Kidney (tissue), 14 donors: ENCODE data around the gene CALD1. TPM values are rescaled to one million over a fixed set of nuclear protein-coding genes. Genes with fewer than 3 reads are reported as not detected.

Experiments
- DNase-seq, 5 donors: peaks; one replicate each; pipeline ENCODE4 v3.0.0-alpha.2; 2013 to 2020
- FAIRE-seq: peaks from 2 replicates; lab custom pipeline; 2012; peaks lifted over from hg19 to GRCh38; lab: Jason Lieb, UNC
- H3K27ac ChIP-seq, 2 donors: one replicate each; pipeline ENCODE4 v1.7.0; 2013; ENCODE audit warnings: low read depth in 2 of 2, low read length in 2 of 2, inconsistent platforms in 1 of 2
- H3K27me3 ChIP-seq: one replicate; pipeline ENCODE4 v1.7.1; 2013; ENCODE audit warnings: low read length, inconsistent platforms; ENCODE audit not compliant: control insufficient read depth, insufficient read depth
- H3K36me3 ChIP-seq, 3 donors: one replicate each; pipeline versions ENCODE4 v1.7.0 to v1.7.1; 2013; ENCODE audit warnings: low read length in 3 of 3, control low read depth in 1 of 3, inconsistent platforms in 1 of 3; ENCODE audit not compliant: insufficient read depth in 3 of 3, control insufficient read depth in 2 of 3
- H3K4me1 ChIP-seq, 3 donors: one replicate each; pipeline versions ENCODE4 v1.7.0 to v1.7.1; 2013; ENCODE audit warnings: low read length in 3 of 3, inconsistent platforms in 1 of 3, low read depth in 1 of 3; ENCODE audit not compliant: control insufficient read depth in 2 of 3, insufficient read depth in 2 of 3
- H3K4me3 ChIP-seq, 3 donors: one replicate each; pipeline versions ENCODE4 v1.7.0 to v1.8.1; 2013; ENCODE audit warnings: low read length in 3 of 3, control low read depth in 1 of 3, inconsistent platforms in 1 of 3
- H3K9ac ChIP-seq, 3 donors: one replicate each; pipeline versions ENCODE4 v1.7.0 to v1.7.1; 2013; ENCODE audit warnings: low read length in 3 of 3, control low read depth in 1 of 3, inconsistent platforms in 1 of 3
- H3K9me3 ChIP-seq, 3 donors: one replicate each; pipeline versions ENCODE4 v1.7.0 to v1.7.1; 2013; ENCODE audit warnings: low read length in 3 of 3, control low read depth in 1 of 3, inconsistent platforms in 1 of 3; ENCODE audit not compliant: control insufficient read depth in 2 of 3, insufficient read depth in 1 of 3
- CTCF ChIP-seq: IDR thresholded peaks from 3 replicates; pipeline ENCODE4 v1.5.1; 2012; ENCODE audit warnings: mild to moderate bottlenecking, moderate library complexity, borderline replicate concordance; ENCODE audit not compliant: insufficient read depth; ENCODE audit errors: extremely low read depth
- intact Hi-C: fragments of 100-400 bp; cut with DNase I; formaldehyde crosslinking; loops from one replicate; pipeline ENCODE4 v1.11.1; 2022
- polyA plus RNA-seq: library from polyadenylated mRNA; stranded (reverse); fragments of 350-450 nt; fragmentation: Illumina TruSeq; extraction: RNeasy Lipid Tissue Mini Kit (QIAGEN cat#74804); gene quantifications from one replicate; pipeline ENCODE4 v1.2.3, GENCODE V29; 2014; ENCODE audit warnings: low read depth, low replicate concordance; ENCODE audit not compliant: insufficient read depth
- total RNA-seq: library from RNA; stranded (reverse); fragmentation: NEBNext Ultra II Directional; extraction: Animal tissue kit (Norgen Biotek cat#: 25700); gene quantifications from one replicate; pipeline ENCODE4 v1.2.1, GENCODE V29; 2021
- donor health status: control.
- donor health status: control.
- donor health status: control.
- donor health status: control.
- donor health status: control.
- donor health status: DM: yes; HTN: yes; CAD: no.
- donor health status: Normal renal cell carcinoma (clear cell type).

CALD1 gene
- total and polyA plus RNA-seq, 2 donors from 2014 or later = 72.7 to 218 TPM

- Histone ChIP-seq H3K4me1 (no peaks in the 10 kb centered on the region), H3K9me3 (no peaks in the 10 kb centered on the region), H3K27ac (no peak overlapping the region), H3K36me3 (no peaks in the 10 kb centered on the region), H3K27me3 (no peaks in the 10 kb centered on the region), H3K9ac (no peak overlapping the region), H3K4me3 (no peak overlapping the region)
- no peak for TF ChIP-seq CTCF
- intact Hi-C loops = no loop called here
- DNase-seq (no peak), FAIRE-seq (no peak)
These were observed 143.6 kb downstream of the CALD1 start for GRCh38 chr7:134922720-134923704.

- no peaks in the 10 kb centered on the region for H3K4me1 ChIP-seq
- H3K27me3 ChIP-seq = no peaks in the 10 kb centered on the region
- no peak overlapping the region for H3K4me3 ChIP-seq
- H3K9me3 ChIP-seq = no peaks in the 10 kb centered on the region
- TF ChIP-seq CTCF = no peak
- DNase-seq (no peak), FAIRE-seq (no peak)
- H3K36me3 ChIP-seq = peaks cover 0 to 6% (median 0%) of the 10 kb centered on the region in 3 donors
- no peak overlapping the region for H3K27ac ChIP-seq
- no peak overlapping the region for H3K9ac ChIP-seq
- intact Hi-C loops = no loop called here
These were observed 146.3 kb downstream of the CALD1 start for GRCh38 chr7:134925766-134926165.

- H3K9ac ChIP-seq = no peak overlapping the region
- H3K9me3 ChIP-seq = no peaks in the 10 kb centered on the region
- no peak for FAIRE-seq
- H3K27ac ChIP-seq = no peak overlapping the region
- DNase-seq = no peak
- no peaks in the 10 kb centered on the region for H3K27me3 ChIP-seq
- H3K4me3 ChIP-seq = no peak overlapping the region
- intact Hi-C loops = no loop called here
- TF ChIP-seq CTCF = no peak
- H3K36me3 ChIP-seq = peaks cover 0 to 6% (median 0%) of the 10 kb centered on the region in 3 donors
- peaks cover 0 to 3% (median 0%) of the 10 kb centered on the region in 3 donors for H3K4me1 ChIP-seq
These were observed 147.0 kb downstream of the CALD1 start for GRCh38 chr7:134926396-134926795.
